ENCODE data around the gene KRT81.

DNA sequence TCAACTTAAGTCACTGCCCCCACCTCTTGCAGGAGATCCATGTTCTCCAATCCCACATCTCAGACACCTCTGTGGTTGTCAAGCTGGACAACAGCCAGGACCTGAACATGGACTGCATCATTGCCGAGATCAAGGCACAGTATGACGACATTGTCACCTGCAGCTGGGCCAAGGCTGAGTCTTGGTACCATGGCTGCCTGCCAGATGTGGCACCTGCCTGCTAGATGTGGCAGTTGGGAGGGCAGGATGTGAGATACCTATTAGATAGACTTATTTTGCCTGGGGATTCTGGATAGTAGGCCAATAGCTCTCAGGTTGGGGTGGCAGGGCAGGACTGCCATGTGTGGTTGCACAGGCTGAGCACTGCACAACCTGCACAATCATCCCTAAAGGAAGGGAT lies 24.8 kb downstream of the KRT81 start:
- TF ChIP-seq EZH2 (IDR thresholded peaks at IDR 0.05; ENCODE audit: borderline replicate concordance, insufficient read depth, low read depth, low read length, poor library complexity, severe bottlenecking): no peak
- TF ChIP-seq, protein P1, sequence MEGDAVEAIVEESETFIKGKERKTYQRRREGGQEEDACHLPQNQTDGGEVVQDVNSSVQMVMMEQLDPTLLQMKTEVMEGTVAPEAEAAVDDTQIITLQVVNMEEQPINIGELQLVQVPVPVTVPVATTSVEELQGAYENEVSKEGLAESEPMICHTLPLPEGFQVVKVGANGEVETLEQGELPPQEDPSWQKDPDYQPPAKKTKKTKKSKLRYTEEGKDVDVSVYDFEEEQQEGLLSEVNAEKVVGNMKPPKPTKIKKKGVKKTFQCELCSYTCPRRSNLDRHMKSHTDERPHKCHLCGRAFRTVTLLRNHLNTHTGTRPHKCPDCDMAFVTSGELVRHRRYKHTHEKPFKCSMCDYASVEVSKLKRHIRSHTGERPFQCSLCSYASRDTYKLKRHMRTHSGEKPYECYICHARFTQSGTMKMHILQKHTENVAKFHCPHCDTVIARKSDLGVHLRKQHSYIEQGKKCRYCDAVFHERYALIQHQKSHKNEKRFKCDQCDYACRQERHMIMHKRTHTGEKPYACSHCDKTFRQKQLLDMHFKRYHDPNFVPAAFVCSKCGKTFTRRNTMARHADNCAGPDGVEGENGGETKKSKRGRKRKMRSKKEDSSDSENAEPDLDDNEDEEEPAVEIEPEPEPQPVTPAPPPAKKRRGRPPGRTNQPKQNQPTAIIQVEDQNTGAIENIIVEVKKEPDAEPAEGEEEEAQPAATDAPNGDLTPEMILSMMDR (IDR thresholded peaks at IDR 0.05): no peak
